HG03575 (cell line): Measurements from ENCODE around the gene ID3.

ENCODE experiments used
- ATAC-seq: cut with Tn5 transposase; IDR thresholded peaks from one replicate; pipeline ENCODE4 v1.9.1; 2021; ENCODE audit not compliant: unreplicated experiment, insufficient number of reproducible peaks, low FRiP score; ENCODE audit errors: extremely low read depth

The ID3 gene

GRCh38 chr1:23531562-23532094, 27.7 kb downstream of the ID3 start:
- ATAC-seq = no peak

DNA sequence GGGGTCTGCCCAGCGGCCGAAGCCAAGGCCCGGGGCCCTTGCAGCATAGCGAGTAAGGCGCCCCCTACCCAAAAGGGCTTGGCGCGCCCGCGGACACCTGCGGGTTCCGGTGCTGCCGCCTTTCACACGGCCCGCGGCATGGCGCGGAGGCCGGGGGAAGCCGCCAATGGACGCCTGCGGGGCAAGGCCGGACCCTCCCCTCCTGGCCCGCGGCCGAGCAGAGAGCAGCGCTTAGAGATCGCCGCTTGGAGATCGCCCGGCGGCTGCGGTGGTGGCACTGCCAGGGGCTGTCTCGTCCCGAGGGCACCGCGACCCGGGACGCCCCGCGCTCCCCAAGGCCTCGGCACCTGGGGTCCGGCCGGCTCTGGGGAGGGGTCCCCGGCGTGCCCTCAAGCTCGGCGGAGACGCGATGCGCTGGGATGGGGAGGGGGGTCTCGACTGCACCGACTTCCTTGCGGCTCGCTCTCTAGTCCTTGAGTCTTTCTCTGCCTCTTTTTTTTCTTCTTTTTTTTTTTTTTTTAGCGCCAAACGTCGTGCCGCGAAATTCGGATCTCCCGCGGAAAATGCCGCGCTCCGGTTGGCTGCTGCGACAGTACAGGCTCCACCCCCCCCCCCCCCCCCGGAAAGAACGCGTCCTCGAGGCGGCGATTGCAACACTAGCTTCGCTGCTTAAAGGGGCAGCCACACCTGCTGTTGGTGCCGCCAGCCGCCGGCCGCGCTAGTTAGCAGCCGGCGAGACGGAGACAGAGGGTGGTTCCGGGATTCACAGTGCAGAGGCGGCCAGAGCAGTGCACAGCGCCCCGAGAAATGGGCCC, 28.3 kb downstream of the ID3 start, which contains the start of gene E2F2:
E2F2 (minus strand) TSS at position 487 of the 815 bp plus-strand sequence; CDS start at position 47, 440 bp downstream.
- no peak for ATAC-seq

DNA sequence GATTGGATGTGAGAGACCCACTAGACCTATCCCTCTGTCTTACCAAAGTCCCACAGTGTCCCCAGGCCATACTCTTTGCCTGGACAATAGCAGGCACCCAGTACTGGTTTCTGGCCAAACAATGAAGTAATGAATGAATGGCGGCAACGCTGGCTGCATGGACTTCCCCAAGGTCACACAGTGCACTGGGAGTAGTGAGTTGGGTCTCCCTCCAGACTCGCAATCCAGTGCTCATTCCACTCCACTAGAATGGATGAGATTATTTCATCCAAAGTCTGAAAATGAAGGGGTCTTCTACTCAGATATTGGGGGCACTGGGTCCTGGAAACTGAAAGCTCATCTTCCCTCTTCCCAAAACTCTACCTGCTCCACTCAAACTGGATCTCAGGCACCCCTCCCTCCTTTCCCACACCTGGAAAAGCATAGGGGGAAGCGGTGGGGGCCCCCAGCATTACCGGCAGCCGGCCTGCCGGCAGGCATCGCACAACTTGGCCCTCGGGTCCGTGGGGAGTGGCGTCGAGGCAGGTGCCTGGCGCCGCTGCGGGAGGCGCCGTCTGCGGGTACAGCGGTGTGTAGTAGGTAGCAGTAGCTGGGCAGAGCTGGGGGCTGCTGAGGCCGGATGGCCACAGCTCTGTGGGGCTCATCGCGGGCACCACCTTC, 29.1 kb downstream of the ID3 start:
- no peak for ATAC-seq

DNA sequence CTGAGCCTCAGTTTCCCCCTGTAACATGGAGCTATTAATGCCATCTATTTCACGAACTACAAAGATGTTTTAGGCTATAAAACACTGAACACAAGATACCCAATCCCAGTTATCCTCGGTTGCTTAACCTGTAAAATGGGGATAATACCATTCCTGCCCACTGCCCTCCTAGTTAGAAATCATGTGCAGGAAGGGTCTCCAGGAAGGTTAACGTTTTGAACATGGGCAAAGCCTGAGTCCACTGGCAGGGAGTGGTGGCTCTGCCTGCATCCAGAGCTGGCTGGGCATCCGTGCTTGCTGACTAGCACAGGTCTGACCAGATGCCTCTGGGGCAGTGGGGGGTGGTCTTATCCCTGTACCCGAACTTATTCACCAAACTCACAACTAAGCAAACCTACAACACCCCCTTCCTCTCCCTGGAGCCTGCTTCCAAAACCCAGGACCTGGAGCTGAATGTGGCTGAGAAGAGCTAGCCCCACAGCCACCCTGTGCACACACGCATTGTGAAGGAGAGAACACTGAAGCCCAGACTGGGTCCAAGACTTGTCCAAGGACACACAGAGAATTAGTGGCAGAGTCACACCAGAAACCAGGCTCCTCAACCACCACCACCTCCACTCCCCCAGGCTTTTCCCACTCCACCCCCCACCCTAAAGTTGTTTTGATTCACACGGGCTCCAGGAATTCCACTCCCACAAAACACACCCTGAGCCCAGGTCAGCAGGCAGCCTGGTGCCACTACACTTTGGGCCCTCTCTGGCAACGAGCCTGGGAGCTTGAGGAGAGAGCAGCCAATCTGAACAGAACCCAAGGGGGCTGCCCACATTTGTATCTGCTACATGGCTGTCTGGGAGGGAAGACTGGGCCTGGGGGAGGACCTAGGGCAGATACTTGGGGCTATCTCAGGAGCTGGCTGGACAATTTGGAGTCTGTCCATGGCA, 29.9 kb downstream of the ID3 start:
- ATAC-seq = no peak

DNA sequence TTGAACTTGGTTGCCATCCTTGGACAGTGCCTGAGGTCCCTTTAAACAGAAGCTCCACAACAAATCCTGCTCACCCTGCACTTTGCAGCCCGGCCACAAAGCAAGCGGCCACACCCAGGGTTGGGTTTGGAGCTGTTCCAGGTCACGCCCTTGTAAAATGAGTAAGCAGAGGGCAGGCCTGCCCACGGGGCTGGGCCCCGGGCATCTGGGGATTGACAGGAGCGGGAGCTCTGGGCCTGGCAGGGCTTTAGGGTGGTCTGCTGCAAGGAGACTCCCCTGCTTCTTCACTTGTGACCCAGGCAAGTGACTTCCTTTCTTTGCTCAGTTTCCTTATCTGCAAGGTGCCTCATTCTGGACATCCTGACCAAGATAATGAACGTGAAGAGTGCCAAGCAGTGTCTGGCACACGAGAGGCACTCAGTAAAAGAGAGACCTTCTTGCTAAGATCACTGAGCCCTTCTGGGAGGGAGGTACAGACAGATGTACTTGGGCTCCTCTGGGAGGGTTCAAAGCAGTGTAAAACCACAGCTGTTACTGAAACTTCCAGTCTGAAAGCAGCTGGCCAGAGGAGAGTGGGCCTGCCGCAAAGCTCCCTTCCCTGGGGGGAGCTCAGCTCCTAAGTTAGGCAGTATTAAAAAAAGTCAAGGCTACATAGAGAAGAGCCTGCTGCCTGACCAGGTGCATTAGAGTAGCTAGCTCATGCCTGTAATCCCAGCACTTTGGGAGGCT, 30.9 kb downstream of the ID3 start:
- no peak for ATAC-seq

- no peak for ATAC-seq
Observed at GRCh38 chr1:23527900-23528249, 31.4 kb downstream of the ID3 start.

GRCh38 chr1:23527366-23527765, 31.9 kb downstream of the ID3 start:
- no peak for ATAC-seq

- no peak for ATAC-seq
Observed at GRCh38 chr1:23526329-23527041, 32.8 kb downstream of the ID3 start.

DNA sequence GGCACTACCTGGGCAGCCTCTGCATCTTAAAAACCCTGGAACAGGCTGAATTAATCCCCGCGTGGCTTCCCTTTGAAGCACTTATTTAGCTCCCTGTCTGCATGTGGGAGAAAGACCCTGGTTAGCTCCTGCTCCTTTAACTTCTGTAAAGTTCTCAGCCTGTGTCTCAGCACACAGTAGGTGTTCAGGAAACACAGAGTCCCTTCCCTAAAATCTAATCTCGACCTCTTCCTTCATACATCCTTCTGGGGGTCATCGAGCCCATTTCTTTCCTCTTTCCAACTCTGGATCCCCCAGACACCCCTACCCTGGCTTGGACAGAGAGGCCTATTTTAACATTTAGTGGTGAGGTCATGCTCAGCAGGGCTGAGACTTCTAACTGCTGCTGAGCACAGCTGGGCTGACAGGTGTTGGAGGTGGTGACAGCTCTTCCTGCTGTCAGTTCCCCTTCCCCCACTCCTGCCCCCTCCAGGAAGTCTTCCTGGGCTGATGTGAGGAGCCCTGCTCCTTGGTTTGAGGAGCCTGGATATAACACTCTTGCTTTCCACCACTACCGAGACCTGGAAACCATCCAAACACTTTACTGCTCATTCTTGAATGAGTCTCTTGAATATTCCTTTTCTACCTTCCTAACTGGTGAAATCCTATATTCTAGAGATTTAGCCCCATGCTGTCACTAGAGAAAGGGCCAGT, 33.6 kb downstream of the ID3 start:
- no peak for ATAC-seq

GRCh38 chr1:23524716-23525401, 34.4 kb downstream of the ID3 start:
- no peak for ATAC-seq

- no peak for ATAC-seq
Observed at GRCh38 chr1:23524163-23524562, 35.1 kb downstream of the ID3 start.

DNA sequence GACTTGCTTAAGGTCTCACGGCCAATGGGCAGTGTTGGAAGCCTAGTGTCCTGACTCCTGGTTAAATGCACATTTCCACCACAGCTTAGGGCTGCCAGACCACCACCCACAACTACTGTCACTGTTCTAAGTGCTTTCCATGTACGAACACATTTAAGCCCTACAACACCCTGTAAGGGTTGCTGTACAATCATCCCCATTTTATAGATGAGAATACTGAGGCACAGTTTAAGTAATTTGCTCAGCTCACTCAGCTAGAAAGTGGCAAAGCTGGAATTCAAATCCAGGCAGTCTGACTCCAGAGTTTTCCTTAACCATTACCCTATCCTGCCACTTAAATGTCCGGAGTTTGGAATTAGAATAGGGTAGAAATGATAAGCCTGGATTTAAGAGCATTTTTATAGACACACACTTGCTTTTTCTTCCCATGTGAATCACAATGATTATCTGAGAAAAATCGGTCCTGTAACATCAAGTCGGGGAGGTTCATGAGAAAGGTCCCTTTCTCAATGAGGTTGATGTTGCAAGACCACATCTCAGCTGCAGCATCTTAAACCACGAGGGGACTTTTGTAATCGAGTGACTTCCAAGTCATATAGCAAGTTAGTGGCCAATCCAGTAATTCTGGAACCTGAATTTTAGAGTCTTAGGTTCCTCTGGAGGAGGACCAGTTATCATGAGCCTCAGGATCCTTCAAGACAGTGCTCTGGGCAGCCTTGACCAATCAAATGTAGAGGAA, 36.9 kb downstream of the ID3 start:
- no peak for ATAC-seq

GRCh38 chr1:23521588-23521987, 37.7 kb downstream of the ID3 start:
- ATAC-seq = no peak

GRCh38 chr1:23517581-23517980, 41.7 kb downstream of the ID3 start:
- ATAC-seq = no peak

DNA sequence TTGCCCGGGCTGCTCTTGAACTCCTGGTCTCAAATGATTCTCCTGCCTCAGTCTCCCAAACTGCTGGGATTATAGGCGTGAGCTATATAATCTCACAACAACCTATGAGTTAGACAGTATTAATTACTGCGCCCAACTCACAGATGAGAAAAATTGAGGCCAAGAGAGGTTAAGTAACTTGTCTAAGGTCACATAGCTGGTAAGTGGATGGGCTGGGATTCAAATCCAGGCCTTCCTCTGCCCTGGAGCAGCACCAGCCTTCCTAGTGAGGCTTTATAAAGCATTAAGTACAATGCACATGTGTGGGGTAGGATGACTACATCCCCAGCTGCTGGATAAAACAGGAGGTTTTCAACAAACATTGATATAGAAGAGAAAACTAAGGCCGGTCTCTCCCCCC, 43.4 kb downstream of the ID3 start:
- ATAC-seq = no peak

- ATAC-seq = no peak
Observed at GRCh38 chr1:23514111-23514679, 45.1 kb downstream of the ID3 start.
